ENCODE data around the gene UBE3B.

Gene UBE3B

GRCh38 chr12:109476807-109477184 lies 638 bp upstream of the UBE3B start:
- no peak for DNase-seq

- DNase-seq = no peak
These were observed 505 bp downstream of the UBE3B start for GRCh38 chr12:109477963-109478315.

GRCh38 chr12:109479761-109480160 lies 2.3 kb downstream of the UBE3B start:
- no peak for DNase-seq

GRCh38 chr12:109480356-109480755 lies 2.9 kb downstream of the UBE3B start:
- DNase-seq = no peak

GRCh38 chr12:109481863-109482262 lies 4.4 kb downstream of the UBE3B start:
- DNase-seq = no peak

GRCh38 chr12:109482491-109482890 lies 5.1 kb downstream of the UBE3B start:
- no peak for DNase-seq

- no peak for DNase-seq
These were observed 5.5 kb downstream of the UBE3B start for GRCh38 chr12:109482894-109483293.

- no peak for DNase-seq
These were observed 5.9 kb downstream of the UBE3B start for GRCh38 chr12:109483346-109483745.

GRCh38 chr12:109485201-109485600 lies 7.8 kb downstream of the UBE3B start:
- DNase-seq = no peak

GRCh38 chr12:109487181-109488050 lies 10.0 kb downstream of the UBE3B start:
- no peak for DNase-seq

- no peak for DNase-seq
These were observed 10.7 kb downstream of the UBE3B start for GRCh38 chr12:109488051-109488665.

GRCh38 chr12:109489016-109489954 lies 11.9 kb downstream of the UBE3B start:
- no peak for DNase-seq

- DNase-seq = no peak
These were observed 12.6 kb downstream of the UBE3B start for GRCh38 chr12:109489955-109490565.

GRCh38 chr12:109491671-109492070 lies 14.2 kb downstream of the UBE3B start:
- DNase-seq = no peak

GRCh38 chr12:109492371-109492770 lies 14.9 kb downstream of the UBE3B start:
- no peak for DNase-seq

GRCh38 chr12:109493090-109493489 lies 15.7 kb downstream of the UBE3B start:
- DNase-seq = no peak

- no peak for DNase-seq
These were observed 16.5 kb downstream of the UBE3B start for GRCh38 chr12:109493938-109494337.

GRCh38 chr12:109494348-109494881 lies 17.0 kb downstream of the UBE3B start:
- DNase-seq = no peak

- no peak for DNase-seq
These were observed 17.6 kb downstream of the UBE3B start for GRCh38 chr12:109495012-109495411.

- no peak for DNase-seq
These were observed 18.9 kb downstream of the UBE3B start for GRCh38 chr12:109496306-109496705.

- no peak for DNase-seq
These were observed 20.2 kb downstream of the UBE3B start for GRCh38 chr12:109497675-109498074.

- DNase-seq = no peak
These were observed 23.2 kb downstream of the UBE3B start for GRCh38 chr12:109500406-109501185.

All from NCI-H2081 (cell line).